Activated T-helper 2 cell treated with anti-CD3 and anti-CD28 coated beads, Interferon-gamma antibody, Interleukin-2, Interleukin-4, amounts not matched to agents 10 μg/mL and 5 μg/mL and 100 μg/mL, durations not matched to agents 14 hours and 24 hours and 36 hours (primary cell): Measurements from ENCODE around the gene MRFAP1L1. TPM values are rescaled to one million over a fixed set of nuclear protein-coding genes. Genes with fewer than 3 reads are reported as not detected.
"Not testable (repeated sequence)": the region's sequence is repeated elsewhere in the genome, so short reads cannot be mapped to it uniquely, and the experiment has no call there.

Experiments used
- DNase-seq: peaks from one replicate; pipeline ENCODE4 v3.0.0; 2021; ENCODE audit warnings: low spot score
- H3K27ac Mint-ChIP-seq: one replicate; pipeline ENCODE4 v1.8.0; 2021; ENCODE audit warnings: mixed read lengths
- H3K27me3 Mint-ChIP-seq: one replicate; pipeline ENCODE4 v1.8.0; 2021; ENCODE audit warnings: low read depth, mixed read lengths
- H3K36me3 Mint-ChIP-seq: one replicate; pipeline ENCODE4 v1.8.0; 2021; ENCODE audit warnings: low read depth, mixed read lengths
- H3K4me1 Mint-ChIP-seq: one replicate; pipeline ENCODE4 v1.8.0; 2021; ENCODE audit warnings: low read depth, mixed read lengths
- H3K4me3 Mint-ChIP-seq: one replicate; pipeline ENCODE4 v1.8.0; 2021; ENCODE audit warnings: low read depth, mild to moderate bottlenecking, moderate library complexity, mixed read lengths
- H3K9me3 Mint-ChIP-seq: one replicate; pipeline ENCODE4 v1.8.0; 2021; ENCODE audit warnings: mixed read lengths
- intact Hi-C: fragments of 100-400 bp; cut with micrococcal nuclease; formaldehyde crosslinking; loops from one replicate; pipeline ENCODE4 v1.15.1; 2023
- total RNA-seq: library from RNA; stranded (reverse); gene quantifications from 2 replicates; pipeline ENCODE4 v1.2.3, GENCODE V29; 2022

The MRFAP1L1 gene
- total RNA-seq, 1 donor from 2014 or later = 49.6 TPM

DNA sequence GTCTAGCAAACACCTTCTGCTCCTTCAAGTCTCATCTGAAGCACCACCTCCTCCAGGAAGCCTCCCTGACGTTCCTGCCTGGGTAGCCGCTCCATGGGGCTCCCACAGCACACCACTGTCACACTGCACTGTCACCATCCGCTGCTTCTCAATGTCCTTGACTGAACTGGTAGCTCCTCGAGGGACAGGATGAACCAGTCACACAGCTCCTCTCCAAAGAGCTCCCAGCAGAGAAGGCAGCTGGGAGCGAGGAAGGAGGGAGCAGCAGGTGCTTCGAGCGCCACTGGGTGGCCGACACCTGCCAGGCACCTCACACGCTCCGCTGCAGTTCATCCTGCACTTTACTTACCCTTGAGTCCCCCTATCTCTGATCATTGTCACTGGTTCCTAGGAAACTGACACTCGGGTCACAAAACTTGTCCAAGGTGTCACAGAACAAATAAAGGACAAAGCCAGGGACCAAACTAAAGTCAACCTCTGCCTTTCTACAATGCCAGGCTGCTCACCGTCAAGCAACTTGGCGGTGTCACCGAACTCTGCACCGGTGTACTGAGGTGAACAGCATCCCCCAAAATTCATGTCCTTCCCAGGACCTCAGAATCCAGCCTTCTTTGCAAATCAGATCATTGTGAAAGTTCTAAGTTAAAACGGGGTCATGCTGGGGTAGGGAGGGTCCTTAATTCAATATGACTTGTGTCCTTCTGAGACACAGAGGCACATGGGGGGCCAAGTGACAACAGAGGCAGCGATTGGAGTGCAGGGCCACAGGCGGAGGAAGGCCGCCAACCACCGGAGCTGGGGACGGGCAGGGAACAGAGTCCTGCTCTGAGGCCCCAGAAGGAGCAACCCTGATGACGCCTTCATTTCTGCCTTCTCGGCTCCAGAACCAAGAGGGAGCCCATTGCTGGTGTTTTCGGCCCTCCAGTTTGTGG lies 21.5 kb downstream of the MRFAP1L1 start:
- Mint-ChIP-seq H3K36me3 (peaks cover 24% of the 10 kb centered on the region), H3K4me1 (peaks cover 61% of the 10 kb centered on the region), H3K4me3 (peak overlapping the region; percentile 82), H3K27me3 (no peaks in the 10 kb centered on the region), H3K27ac (peak overlapping the region; percentile 94), H3K9me3 (no peaks in the 10 kb centered on the region)
- intact Hi-C loops = no loop called here
- DNase-seq = no peak

- Mint-ChIP-seq H3K27ac (no peak overlapping the region), H3K4me1 (peaks cover 48% of the 10 kb centered on the region), H3K27me3 (no peaks in the 10 kb centered on the region), H3K4me3 (no peak overlapping the region), H3K9me3 (no peaks in the 10 kb centered on the region), H3K36me3 (peaks cover 31% of the 10 kb centered on the region)
- intact Hi-C loops = no loop called here
- DNase-seq = no peak
These were observed 23.4 kb downstream of the MRFAP1L1 start for GRCh38 chr4:6686104-6686787.

- Mint-ChIP-seq H3K4me3 (no peak overlapping the region), H3K27ac (no peak overlapping the region), H3K36me3 (peaks cover 47% of the 10 kb centered on the region), H3K9me3 (no peaks in the 10 kb centered on the region), H3K27me3 (no peaks in the 10 kb centered on the region), H3K4me1 (peaks cover 33% of the 10 kb centered on the region)
- DNase-seq = no peak
- intact Hi-C loops = no loop called here
These were observed 25.0 kb downstream of the MRFAP1L1 start for GRCh38 chr4:6684656-6685055.

GRCh38 chr4:6682862-6683590 lies 26.6 kb downstream of the MRFAP1L1 start:
- no peaks in the 10 kb centered on the region for H3K27me3 Mint-ChIP-seq
- H3K27ac Mint-ChIP-seq = no peak overlapping the region
- H3K4me1 Mint-ChIP-seq = peaks cover 21% of the 10 kb centered on the region
- intact Hi-C loops = no loop called here
- H3K4me3 Mint-ChIP-seq = no peak overlapping the region
- no peak for DNase-seq
- peaks cover 58% of the 10 kb centered on the region for H3K36me3 Mint-ChIP-seq
- no peaks in the 10 kb centered on the region for H3K9me3 Mint-ChIP-seq

DNA sequence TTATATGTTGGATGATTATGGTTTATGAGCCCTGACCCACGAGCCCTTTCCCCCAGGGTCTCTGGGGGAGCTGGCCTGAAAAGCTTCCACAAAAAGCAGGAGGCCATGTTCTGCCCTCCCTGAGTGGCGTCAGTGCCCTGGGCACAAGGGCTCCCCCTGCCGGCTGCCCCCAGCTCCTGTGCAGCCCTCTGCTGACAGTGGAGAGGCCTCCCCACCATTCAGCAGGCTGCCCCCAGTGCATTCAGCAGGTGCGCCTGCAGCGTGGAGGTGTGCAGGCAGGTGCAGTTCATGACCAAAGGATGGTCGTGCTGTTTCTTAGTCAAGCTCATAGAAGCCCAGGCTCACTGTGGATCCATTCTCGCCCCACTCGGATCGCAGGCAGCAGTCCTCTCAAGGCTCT lies 28.5 kb downstream of the MRFAP1L1 start:
- peaks cover 24% of the 10 kb centered on the region for H3K4me1 Mint-ChIP-seq
- no peak for DNase-seq
- H3K27me3 Mint-ChIP-seq = no peaks in the 10 kb centered on the region
- no peak overlapping the region for H3K27ac Mint-ChIP-seq
- H3K9me3 Mint-ChIP-seq = no peaks in the 10 kb centered on the region
- peaks cover 65% of the 10 kb centered on the region for H3K36me3 Mint-ChIP-seq
- H3K4me3 Mint-ChIP-seq = no peak overlapping the region
- intact Hi-C loops = no loop called here

DNA sequence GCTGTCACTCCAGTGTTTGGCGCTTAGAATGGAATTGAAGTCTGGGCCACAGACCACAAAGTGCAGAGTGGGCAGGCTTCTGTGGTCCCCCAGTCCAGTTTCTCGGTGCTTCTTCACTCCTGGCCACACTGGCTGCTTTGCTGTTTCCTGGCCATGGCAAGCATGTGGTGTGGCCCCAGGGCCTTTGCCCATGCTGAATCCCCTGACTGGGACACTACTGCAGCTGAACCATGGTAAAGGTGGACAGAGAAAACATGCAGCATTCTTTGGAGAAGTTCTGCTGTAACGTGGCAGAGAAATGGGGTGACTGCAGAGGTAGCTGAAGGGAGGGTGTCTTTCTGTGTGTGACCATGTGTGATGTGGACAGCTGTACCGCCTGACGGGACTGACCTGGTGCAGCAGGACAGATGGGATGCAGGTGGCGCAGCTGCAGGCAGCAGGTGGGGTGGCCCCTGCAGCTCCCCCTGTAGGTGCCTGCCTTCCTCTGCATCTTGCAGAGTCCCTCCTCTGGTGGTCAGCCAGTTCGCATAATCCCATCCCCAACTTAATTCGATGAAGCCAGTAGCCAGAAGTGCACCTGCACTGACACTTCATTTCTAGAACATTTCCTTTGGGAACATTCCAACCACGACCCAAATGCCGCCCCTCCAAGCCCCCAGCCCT lies 29.2 kb downstream of the MRFAP1L1 start:
- intact Hi-C loops = no loop called here
- no peak for DNase-seq
- no peaks in the 10 kb centered on the region for H3K27me3 Mint-ChIP-seq
- H3K36me3 Mint-ChIP-seq = peaks cover 67% of the 10 kb centered on the region
- H3K4me1 Mint-ChIP-seq = peaks cover 26% of the 10 kb centered on the region
- no peak overlapping the region for H3K4me3 Mint-ChIP-seq
- no peak overlapping the region for H3K27ac Mint-ChIP-seq
- no peaks in the 10 kb centered on the region for H3K9me3 Mint-ChIP-seq

- H3K36me3 Mint-ChIP-seq = peaks cover 75% of the 10 kb centered on the region
- no peak for DNase-seq
- peak overlapping the region; percentile 63 for H3K27ac Mint-ChIP-seq
- H3K9me3 Mint-ChIP-seq = no peaks in the 10 kb centered on the region
- intact Hi-C loops = loop anchor here (5.0 to 10.0 kb wide), 2 partner anchors 102 to 195 kb away; partner anchors contain the start of gene MAN2B2
- H3K27me3 Mint-ChIP-seq = no peaks in the 10 kb centered on the region
- H3K4me3 Mint-ChIP-seq = peak overlapping the region; percentile 92
- peaks cover 41% of the 10 kb centered on the region for H3K4me1 Mint-ChIP-seq
These were observed 32.7 kb downstream of the MRFAP1L1 start for GRCh38 chr4:6676722-6677558.

- peak; percentile 62 for DNase-seq
- H3K36me3 Mint-ChIP-seq = peaks cover 52% of the 10 kb centered on the region
- no peaks in the 10 kb centered on the region for H3K27me3 Mint-ChIP-seq
- peaks cover 41% of the 10 kb centered on the region for H3K4me1 Mint-ChIP-seq
- peak overlapping the region; percentile 93 for H3K27ac Mint-ChIP-seq
- no peaks in the 10 kb centered on the region for H3K9me3 Mint-ChIP-seq
- peak overlapping the region; percentile 92 for H3K4me3 Mint-ChIP-seq
- intact Hi-C loops = loop anchor here (1.0 to 10.0 kb wide), 9 partner anchors 15 to 394 kb away; partner anchors contain the start of genes BLOC1S4, GRPEL1, KIAA0232 and MAN2B2
These were observed 35.0 kb downstream of the MRFAP1L1 start for GRCh38 chr4:6674500-6675149.

- Mint-ChIP-seq H3K4me1 (peaks cover 41% of the 10 kb centered on the region), H3K4me3 (peak overlapping the region; percentile 92), H3K27ac (peak overlapping the region; percentile 95)
These were observed 35.8 kb downstream of the MRFAP1L1 start for GRCh38 chr4:6673660-6674499.

GRCh38 chr4:6673191-6673659 lies 36.4 kb downstream of the MRFAP1L1 start:
- DNase-seq = peak; percentile 55
- H3K27me3 Mint-ChIP-seq, H3K9me3 Mint-ChIP-seq: not testable (repeated sequence)
- H3K4me1 Mint-ChIP-seq = peaks cover 37% of the 10 kb centered on the region
- intact Hi-C loops = loop anchor here (10.0 kb wide), 1 partner anchor 98 kb away; the partner anchor contains the start of gene MAN2B2
- peak overlapping the region; percentile 95 for H3K27ac Mint-ChIP-seq
- H3K36me3 Mint-ChIP-seq = peaks cover 38% of the 10 kb centered on the region
- H3K4me3 Mint-ChIP-seq = peak overlapping the region; percentile 92

More at GRCh38 chr4:6673660-6674499, 35.8 kb downstream of the MRFAP1L1 start:
- Mint-ChIP-seq H3K9me3 (no peaks in the 10 kb centered on the region), H3K36me3 (peaks cover 45% of the 10 kb centered on the region), H3K27me3 (no peaks in the 10 kb centered on the region)
- intact Hi-C loops = loop anchor here (1.0 to 10.0 kb wide), 8 partner anchors 15 to 394 kb away; partner anchors contain the start of genes BLOC1S4, GRPEL1, KIAA0232 and MAN2B2
- peak; percentile 94 for DNase-seq
